NB4 (cell line): Measurements from ENCODE around the gene ARHGAP26.
"Not testable (repeated sequence)": the region's sequence is repeated elsewhere in the genome, so short reads cannot be mapped to it uniquely, and the experiment has no call there.

Experiments
- DNase-seq: peaks from one replicate; pipeline ENCODE4 v3.0.0; 2010; ENCODE audit warnings: low read depth
- H3K4me3 ChIP-seq: one replicate; pipeline ENCODE4 v1.5.1; 2011; ENCODE audit warnings: mild to moderate bottlenecking, low read depth, low read length, moderate library complexity
- MYC ChIP-seq: IDR thresholded peaks from 2 replicates; pipeline ENCODE4 v1.6.1; 2011; ENCODE audit warnings: low read depth, low read length
- POLR2A ChIP-seq: IDR thresholded peaks from 2 replicates; pipeline ENCODE4 v1.6.1; 2011; ENCODE audit warnings: mild to moderate bottlenecking; ENCODE audit not compliant: insufficient read length; ENCODE audit errors: extremely low read depth
- TF ChIP-seq, protein P1 (sequence below): IDR thresholded peaks from one replicate; pipeline ENCODE4 v1.5.1; 2012; ENCODE audit warnings: low read depth, low read length
- TF ChIP-seq, protein P2 (sequence below): IDR thresholded peaks from 2 replicates; pipeline ENCODE4 v1.6.1; 2011; ENCODE audit warnings: low read depth, low read length

ARHGAP26 gene

DNA sequence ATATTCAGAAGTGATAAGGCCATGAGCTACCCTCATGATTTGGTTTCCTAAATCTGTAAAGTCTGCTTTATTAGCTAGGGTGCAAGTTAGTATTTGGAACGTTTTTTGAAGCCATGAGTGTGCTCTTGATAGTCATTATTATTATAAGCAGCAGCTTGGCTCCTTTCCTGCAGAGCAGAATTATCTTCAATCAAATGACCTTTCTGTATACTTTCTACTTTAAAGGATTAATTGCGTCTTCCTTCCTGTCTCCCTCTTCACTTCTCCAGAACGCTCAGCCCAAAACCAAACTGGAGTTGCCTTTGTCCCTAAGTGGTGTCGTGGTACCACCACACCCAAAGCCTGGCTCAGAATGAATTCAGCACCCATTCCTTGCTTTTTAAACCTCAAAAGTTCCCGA lies 211.3 kb downstream of the ARHGAP26 start:
- H3K4me3 ChIP-seq = no peak overlapping the region
- no peak for DNase-seq
- no peak for TF ChIP-seq POLR2A

DNA sequence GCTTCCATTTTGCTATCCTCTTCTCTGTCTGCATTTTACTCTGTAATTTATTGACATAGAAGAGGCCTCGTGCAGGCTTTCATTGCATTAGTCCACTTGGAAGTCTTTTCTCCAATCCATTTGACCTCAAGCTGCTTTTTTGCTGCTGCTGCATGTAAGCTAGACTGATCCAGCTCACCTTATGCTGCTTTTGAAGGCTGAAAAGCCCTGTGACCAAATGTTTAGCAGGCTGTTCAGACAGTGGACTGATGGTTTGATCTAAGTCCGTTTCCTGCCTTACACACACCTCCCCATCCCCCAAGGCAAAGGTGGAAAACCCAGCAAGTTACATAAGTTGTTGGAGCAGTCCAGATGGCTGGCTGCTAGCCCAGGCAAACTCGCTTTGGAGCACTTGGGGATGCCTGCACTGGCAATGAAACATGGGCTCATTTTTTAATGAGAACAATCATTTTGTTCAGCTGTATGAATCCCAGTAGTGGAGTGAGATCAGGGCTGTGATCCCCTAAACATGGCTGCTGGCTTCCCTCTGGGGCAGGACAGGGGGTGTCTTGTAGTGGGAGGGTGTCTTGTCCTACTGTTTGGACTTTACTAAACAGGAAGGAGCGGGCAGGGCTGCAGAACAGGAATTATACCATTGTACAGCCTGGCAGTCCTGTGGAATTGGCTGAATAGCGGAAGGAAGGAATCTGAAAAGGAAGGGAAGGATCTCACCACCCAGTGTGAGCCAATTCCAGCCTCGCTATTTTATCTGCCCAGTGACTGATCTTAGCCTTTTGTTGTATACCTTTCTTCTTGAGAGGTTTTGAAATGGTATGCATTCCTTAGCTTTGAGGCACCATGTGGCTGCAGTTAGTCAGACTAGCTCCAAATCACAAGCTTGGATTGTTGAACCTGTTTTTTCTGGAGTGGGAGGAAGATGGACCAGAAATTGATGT lies 212.0 kb downstream of the ARHGAP26 start:
- TF ChIP-seq, protein P1, sequence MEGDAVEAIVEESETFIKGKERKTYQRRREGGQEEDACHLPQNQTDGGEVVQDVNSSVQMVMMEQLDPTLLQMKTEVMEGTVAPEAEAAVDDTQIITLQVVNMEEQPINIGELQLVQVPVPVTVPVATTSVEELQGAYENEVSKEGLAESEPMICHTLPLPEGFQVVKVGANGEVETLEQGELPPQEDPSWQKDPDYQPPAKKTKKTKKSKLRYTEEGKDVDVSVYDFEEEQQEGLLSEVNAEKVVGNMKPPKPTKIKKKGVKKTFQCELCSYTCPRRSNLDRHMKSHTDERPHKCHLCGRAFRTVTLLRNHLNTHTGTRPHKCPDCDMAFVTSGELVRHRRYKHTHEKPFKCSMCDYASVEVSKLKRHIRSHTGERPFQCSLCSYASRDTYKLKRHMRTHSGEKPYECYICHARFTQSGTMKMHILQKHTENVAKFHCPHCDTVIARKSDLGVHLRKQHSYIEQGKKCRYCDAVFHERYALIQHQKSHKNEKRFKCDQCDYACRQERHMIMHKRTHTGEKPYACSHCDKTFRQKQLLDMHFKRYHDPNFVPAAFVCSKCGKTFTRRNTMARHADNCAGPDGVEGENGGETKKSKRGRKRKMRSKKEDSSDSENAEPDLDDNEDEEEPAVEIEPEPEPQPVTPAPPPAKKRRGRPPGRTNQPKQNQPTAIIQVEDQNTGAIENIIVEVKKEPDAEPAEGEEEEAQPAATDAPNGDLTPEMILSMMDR = no peak
- TF ChIP-seq MYC = no peak
- TF ChIP-seq, protein P2, sequence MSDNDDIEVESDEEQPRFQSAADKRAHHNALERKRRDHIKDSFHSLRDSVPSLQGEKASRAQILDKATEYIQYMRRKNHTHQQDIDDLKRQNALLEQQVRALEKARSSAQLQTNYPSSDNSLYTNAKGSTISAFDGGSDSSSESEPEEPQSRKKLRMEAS = no peak
- no peak for TF ChIP-seq POLR2A
- DNase-seq = no peak
- H3K4me3 ChIP-seq = no peak overlapping the region

DNA sequence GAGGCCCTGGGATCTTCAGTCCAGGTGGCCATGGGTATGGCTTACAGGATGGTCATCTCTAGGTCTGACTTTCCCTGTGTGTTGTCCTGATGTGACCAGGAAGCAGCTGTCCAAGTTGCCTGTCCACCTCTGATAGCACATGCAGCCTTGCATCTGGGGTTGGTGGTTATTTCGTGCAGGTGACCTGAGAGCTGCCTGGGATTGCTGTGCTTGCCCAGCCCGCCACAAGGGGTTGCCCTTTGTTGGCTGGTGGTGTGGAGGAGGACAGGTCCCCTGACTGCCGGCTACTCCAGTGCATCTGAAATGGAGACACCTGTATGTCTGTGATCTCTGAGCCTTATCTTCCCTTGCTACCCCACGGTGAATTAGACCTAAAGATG lies 212.6 kb downstream of the ARHGAP26 start:
- no peak overlapping the region for H3K4me3 ChIP-seq
- TF ChIP-seq, protein P1 = peak; percentile 5
- TF ChIP-seq, protein P2 = no peak
- no peak for TF ChIP-seq MYC
- TF ChIP-seq POLR2A = no peak
- DNase-seq = no peak

DNA sequence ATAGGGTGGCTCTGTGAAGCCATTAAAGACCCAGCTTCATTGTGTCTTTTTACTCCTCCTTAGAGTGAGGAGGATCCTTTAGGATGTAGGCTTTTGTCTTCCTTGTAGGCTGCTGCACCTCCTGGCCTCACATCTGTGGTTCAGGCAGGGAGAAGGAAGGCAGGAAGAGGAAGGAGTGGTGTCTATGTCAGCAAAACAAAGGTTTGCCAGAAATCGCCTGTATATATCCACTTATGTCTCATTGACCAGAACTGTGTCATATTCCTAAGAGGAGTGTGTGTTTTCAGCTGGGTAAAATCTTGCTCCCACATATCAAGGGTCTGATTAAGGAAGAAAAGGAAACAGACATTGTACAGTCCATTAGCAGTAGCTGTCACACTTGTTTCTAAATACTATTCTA lies 213.8 kb downstream of the ARHGAP26 start:
- no peak overlapping the region for H3K4me3 ChIP-seq
- TF ChIP-seq, protein P1 = no peak
- no peak for TF ChIP-seq MYC
- TF ChIP-seq, protein P2 = no peak
- peak; percentile 50 for DNase-seq

DNA sequence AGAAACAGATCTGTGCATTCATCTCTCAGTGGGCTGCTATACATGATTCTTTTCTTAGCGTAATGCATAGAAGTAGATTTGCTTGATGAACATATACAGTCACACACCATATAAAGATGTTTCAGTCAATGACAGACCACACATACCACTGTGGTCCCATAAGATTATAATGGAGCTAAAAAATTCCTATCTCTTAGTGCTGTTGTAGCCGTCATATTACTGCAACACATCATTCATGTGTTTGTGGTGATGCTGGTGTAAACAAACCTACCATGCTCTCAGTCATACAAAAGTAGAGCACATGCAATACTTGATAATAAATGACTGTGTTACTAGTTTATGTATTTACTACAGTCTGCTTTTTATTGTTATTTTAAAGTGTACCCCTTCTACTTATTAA lies 214.3 kb downstream of the ARHGAP26 start:
- TF ChIP-seq, protein P1 = no peak
- no peak for TF ChIP-seq POLR2A
- TF ChIP-seq, protein P2 = no peak
- no peak for TF ChIP-seq MYC
- H3K4me3 ChIP-seq = no peak overlapping the region
- no peak for DNase-seq

DNA sequence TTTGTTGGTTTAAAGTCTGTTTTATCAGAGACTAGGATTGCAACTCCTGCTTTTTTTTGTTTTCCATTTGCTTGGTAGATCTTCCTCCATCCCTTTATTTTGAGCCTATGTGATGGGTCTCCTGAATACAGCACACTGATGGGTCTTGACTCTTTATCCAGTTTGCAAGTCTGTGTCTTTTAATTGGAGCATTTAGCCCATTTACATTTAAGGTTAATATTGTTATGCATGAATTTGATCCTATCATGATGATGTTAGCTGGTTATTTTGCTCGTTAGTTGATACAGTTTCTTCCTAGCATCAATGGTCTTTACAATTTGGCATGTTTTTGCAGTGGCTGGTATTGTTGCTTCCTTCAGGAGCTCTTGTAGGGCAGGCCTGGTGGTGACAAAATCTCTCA lies 219.1 kb downstream of the ARHGAP26 start:
- not testable (repeated sequence) for DNase-seq, H3K4me3 ChIP-seq

DNA sequence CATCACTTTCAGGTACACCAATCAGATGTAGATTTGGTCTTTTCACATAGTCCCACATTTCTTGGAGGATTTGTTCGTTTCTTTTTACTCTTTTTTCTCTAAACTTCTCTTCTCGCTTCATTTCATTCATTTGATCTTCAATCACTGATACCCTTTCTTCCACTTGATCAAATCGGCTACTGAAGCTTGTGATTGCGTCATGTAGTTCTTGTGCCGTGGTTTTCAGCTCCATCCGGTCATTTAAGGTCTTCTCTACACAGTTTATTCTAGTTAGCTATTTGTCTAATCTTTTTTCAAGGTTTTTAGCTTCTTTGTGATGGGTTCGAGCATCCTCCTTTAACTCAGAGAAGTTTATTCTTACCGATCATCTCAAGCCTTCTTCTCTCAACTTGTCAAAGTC lies 219.9 kb downstream of the ARHGAP26 start:
- H3K4me3 ChIP-seq, DNase-seq: not testable (repeated sequence)
